ENCODE measurements around the gene MCM8. TPM values are rescaled to one million over a fixed set of nuclear protein-coding genes. Genes with fewer than 3 reads are reported as not detected.

The MCM8 gene
- polyA plus RNA-seq, 1 donor from 2014 or later, result 5.1 TPM

GRCh38 chr20:5928836-5929715 lies 21.4 kb upstream of the MCM8 start:
- no peaks in the 10 kb centered on the region for H3K36me3 ChIP-seq (ENCODE audit: insufficient read depth, low read length)
- TF ChIP-seq TAF1 (IDR thresholded peaks at IDR 0.05; ENCODE audit: low read depth) (no peak), MXI1 (conservative IDR thresholded peaks at IDR 0.05; ENCODE audit: poor library complexity, severe bottlenecking) (no peak), POLR2AphosphoS5 (IDR thresholded peaks at IDR 0.05) (no peak), RAD21 (conservative IDR thresholded peaks at IDR 0.05) (no peak), EP300 (conservative IDR thresholded peaks at IDR 0.05; ENCODE audit: poor library complexity, severe bottlenecking) (no peak), EZH2 (IDR thresholded peaks at IDR 0.05; ENCODE audit: borderline replicate concordance, insufficient read depth, low read length, poor library complexity, severe bottlenecking) (no peak), REST (IDR thresholded peaks at IDR 0.05; ENCODE audit: borderline replicate concordance) (no peak), SMC3 (conservative IDR thresholded peaks at IDR 0.05; ENCODE audit: poor library complexity) (no peak)
- TF ChIP-seq, protein P1, sequence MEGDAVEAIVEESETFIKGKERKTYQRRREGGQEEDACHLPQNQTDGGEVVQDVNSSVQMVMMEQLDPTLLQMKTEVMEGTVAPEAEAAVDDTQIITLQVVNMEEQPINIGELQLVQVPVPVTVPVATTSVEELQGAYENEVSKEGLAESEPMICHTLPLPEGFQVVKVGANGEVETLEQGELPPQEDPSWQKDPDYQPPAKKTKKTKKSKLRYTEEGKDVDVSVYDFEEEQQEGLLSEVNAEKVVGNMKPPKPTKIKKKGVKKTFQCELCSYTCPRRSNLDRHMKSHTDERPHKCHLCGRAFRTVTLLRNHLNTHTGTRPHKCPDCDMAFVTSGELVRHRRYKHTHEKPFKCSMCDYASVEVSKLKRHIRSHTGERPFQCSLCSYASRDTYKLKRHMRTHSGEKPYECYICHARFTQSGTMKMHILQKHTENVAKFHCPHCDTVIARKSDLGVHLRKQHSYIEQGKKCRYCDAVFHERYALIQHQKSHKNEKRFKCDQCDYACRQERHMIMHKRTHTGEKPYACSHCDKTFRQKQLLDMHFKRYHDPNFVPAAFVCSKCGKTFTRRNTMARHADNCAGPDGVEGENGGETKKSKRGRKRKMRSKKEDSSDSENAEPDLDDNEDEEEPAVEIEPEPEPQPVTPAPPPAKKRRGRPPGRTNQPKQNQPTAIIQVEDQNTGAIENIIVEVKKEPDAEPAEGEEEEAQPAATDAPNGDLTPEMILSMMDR (IDR thresholded peaks at IDR 0.05; ENCODE audit: poor library complexity, severe bottlenecking), result no peak
- H3K9me3 ChIP-seq (ENCODE audit: low read length), result no peaks in the 10 kb centered on the region
- no peak overlapping the region for H2AFZ ChIP-seq (ENCODE audit: low read depth, low read length)
- H3K9ac ChIP-seq (ENCODE audit: low read length), result no peak overlapping the region
- H3F3A ChIP-seq (ENCODE audit: insufficient read depth, low read length, poor library complexity, severe bottlenecking), result no peaks in the 10 kb centered on the region
- H3K9me2 ChIP-seq (ENCODE audit: insufficient read depth, low read length), result no peaks in the 10 kb centered on the region
- no peaks in the 10 kb centered on the region for H3K79me2 ChIP-seq (replicated peaks; ENCODE audit: insufficient read depth, low read length)
- no peak overlapping the region for H3K4me2 ChIP-seq (ENCODE audit: low read length)
- H3K4me3 ChIP-seq (ENCODE audit: low read length), result no peak overlapping the region
- no peaks in the 10 kb centered on the region for H3K27me3 ChIP-seq (ENCODE audit: insufficient read depth, low read depth, low read length)
- no peaks in the 10 kb centered on the region for H4K20me1 ChIP-seq (ENCODE audit: insufficient read depth)
- no peak overlapping the region for H3K27ac ChIP-seq (ENCODE audit: low read length)

- Histone ChIP-seq H2AFZ (ENCODE audit: low read depth, low read length) (no peak overlapping the region), H3K27me3 (ENCODE audit: insufficient read depth, low read depth, low read length) (no peaks in the 10 kb centered on the region), H4K20me1 (ENCODE audit: insufficient read depth) (no peaks in the 10 kb centered on the region), H3K27ac (ENCODE audit: low read length) (no peak overlapping the region), H3K9me3 (ENCODE audit: low read length) (no peaks in the 10 kb centered on the region), H3K9me2 (ENCODE audit: insufficient read depth, low read length) (no peaks in the 10 kb centered on the region), H3K4me2 (ENCODE audit: low read length) (no peak overlapping the region), H3K79me2 (replicated peaks; ENCODE audit: insufficient read depth, low read length) (no peaks in the 10 kb centered on the region), H3F3A (ENCODE audit: insufficient read depth, low read length, poor library complexity, severe bottlenecking) (no peaks in the 10 kb centered on the region), H3K9ac (ENCODE audit: low read length) (no peak overlapping the region), H3K36me3 (ENCODE audit: insufficient read depth, low read length) (no peaks in the 10 kb centered on the region), H3K4me3 (ENCODE audit: low read length) (no peak overlapping the region)
- TF ChIP-seq EP300 (conservative IDR thresholded peaks at IDR 0.05; ENCODE audit: poor library complexity, severe bottlenecking) (no peak), EZH2 (IDR thresholded peaks at IDR 0.05; ENCODE audit: borderline replicate concordance, insufficient read depth, low read length, poor library complexity, severe bottlenecking) (no peak), REST (IDR thresholded peaks at IDR 0.05; ENCODE audit: borderline replicate concordance) (no peak), RAD21 (conservative IDR thresholded peaks at IDR 0.05) (no peak), TAF1 (IDR thresholded peaks at IDR 0.05; ENCODE audit: low read depth) (no peak), POLR2AphosphoS5 (IDR thresholded peaks at IDR 0.05) (no peak), MXI1 (conservative IDR thresholded peaks at IDR 0.05; ENCODE audit: poor library complexity, severe bottlenecking) (no peak), SMC3 (conservative IDR thresholded peaks at IDR 0.05; ENCODE audit: poor library complexity) (no peak)
- TF ChIP-seq, protein P1 (IDR thresholded peaks at IDR 0.05; ENCODE audit: poor library complexity, severe bottlenecking), result no peak
Measured at GRCh38 chr20:5931411-5931810, 19.0 kb upstream of the MCM8 start.
